ENCODE measurements around the gene HDLBP.

HDLBP gene

DNA sequence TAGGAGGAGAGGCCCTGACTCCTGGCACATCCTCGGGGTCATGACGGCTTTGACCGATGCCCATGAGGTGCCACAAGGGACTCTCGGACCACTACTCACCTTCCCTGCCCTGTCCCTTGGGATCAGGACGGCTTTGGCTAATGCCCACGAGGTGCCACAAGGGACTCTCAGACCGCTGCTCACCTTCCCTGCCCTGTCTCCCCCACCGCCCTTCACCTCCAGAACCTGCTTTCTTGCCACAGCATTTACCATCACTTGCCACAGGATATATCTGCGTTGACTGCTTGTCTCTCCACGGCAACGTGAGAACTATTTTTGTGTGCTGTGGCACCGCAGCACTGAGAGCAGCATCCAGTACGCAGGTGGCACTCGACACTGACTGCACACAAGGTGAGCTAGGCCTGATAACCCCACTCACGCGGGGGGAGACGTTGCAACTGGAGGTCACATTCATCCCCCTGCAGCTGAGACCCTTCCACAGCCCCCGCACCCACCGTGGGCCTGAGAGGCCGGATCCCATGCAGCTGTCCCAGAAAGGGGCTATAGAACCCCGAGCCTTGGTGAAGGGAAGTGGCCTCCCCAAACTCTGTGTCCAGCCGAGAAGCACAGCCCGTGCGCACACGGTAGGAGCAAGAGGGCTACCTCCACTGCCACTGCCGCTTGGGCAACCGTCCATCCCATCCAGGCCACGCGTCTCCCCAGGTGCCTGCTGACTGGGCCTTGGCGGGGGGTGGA, 79.4 kb downstream of the HDLBP start:
- Mint-ChIP-seq H3K4me3 (no peak overlapping the region), H3K4me1 (no peaks in the 10 kb centered on the region), H3K36me3 (peaks cover 71% of the 10 kb centered on the region), H3K9me3 (no peaks in the 10 kb centered on the region), H3K27me3 (no peaks in the 10 kb centered on the region), H3K27ac (no peak overlapping the region)
- no peak for DNase-seq
- CTCF ChIA-PET: no interaction called here

DNA sequence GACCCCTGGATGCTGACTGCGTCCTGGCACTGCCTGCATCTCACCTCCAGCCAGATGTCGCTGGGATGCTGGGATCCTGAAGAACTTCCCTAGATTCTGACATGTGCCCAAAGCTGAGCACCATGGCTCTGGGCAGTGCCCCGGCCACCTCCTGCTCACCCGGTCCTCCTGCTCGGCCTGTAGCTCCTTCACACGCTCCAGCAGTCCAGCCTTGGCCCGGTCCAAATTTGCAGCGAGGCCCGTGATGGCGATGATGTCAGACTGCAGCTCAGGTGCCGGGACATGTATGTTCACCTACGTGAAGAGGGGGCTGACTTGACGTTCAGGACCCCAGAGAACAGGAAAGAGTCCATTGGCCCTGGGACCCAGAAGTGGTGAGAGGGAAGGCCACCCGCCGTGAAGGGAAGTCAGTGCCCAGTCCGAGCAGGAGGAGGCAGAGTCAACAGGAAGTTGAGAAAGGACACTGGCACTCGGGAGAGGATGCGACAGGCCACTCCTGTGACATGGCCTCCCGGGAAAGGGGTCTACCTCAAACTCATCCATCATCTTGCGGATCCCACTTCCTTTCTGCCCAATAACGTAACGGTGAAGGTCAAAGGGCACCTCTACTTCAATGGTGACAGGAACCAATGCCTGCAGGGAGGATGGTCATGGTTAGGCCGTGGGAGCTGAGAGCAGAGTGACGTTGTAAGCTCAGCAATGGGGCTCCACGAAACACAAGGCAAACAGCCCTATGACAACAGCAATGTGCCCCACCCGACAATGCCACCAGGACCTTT, 80.3 kb downstream of the HDLBP start:
- no peak for DNase-seq
- no peaks in the 10 kb centered on the region for H3K4me1 Mint-ChIP-seq
- no peaks in the 10 kb centered on the region for H3K9me3 Mint-ChIP-seq
- H3K4me3 Mint-ChIP-seq: no peak overlapping the region
- no peaks in the 10 kb centered on the region for H3K27me3 Mint-ChIP-seq
- no peak overlapping the region for H3K27ac Mint-ChIP-seq
- CTCF ChIA-PET: no interaction called here
- peaks cover 68% of the 10 kb centered on the region for H3K36me3 Mint-ChIP-seq

GRCh38 chr2:241234066-241234790, 81.2 kb downstream of the HDLBP start:
- DNase-seq: no peak
- Mint-ChIP-seq H3K27ac (no peak overlapping the region), H3K4me3 (no peak overlapping the region), H3K27me3 (no peaks in the 10 kb centered on the region), H3K36me3 (peaks cover 67% of the 10 kb centered on the region), H3K4me1 (no peaks in the 10 kb centered on the region), H3K9me3 (no peaks in the 10 kb centered on the region)
- CTCF ChIA-PET: interaction anchor here (0.6 to 1.3 kb wide), 2 partner anchors 21 to 374 kb away, joined by 3 to 4 read pairs; no protein-coding TSS in a partner anchor

GRCh38 chr2:241232736-241233575, 82.5 kb downstream of the HDLBP start:
- Mint-ChIP-seq H3K4me1 (no peaks in the 10 kb centered on the region), H3K27ac (no peak overlapping the region), H3K4me3 (no peak overlapping the region)

GRCh38 chr2:241230435-241230834, 85.0 kb downstream of the HDLBP start:
- H3K36me3 Mint-ChIP-seq: peaks cover 54% of the 10 kb centered on the region
- DNase-seq: no peak
- H3K27ac Mint-ChIP-seq: no peak overlapping the region
- H3K27me3 Mint-ChIP-seq: no peaks in the 10 kb centered on the region
- no peak overlapping the region for H3K4me3 Mint-ChIP-seq
- CTCF ChIA-PET: no interaction called here
- H3K4me1 Mint-ChIP-seq: no peaks in the 10 kb centered on the region
- H3K9me3 Mint-ChIP-seq: no peaks in the 10 kb centered on the region

More at GRCh38 chr2:241232736-241233575, 82.5 kb downstream of the HDLBP start:
- CTCF ChIA-PET: interaction anchor here (0.6 to 1.3 kb wide), 2 partner anchors 22 to 375 kb away, joined by 3 to 4 read pairs; no protein-coding TSS in a partner anchor
- H3K36me3 Mint-ChIP-seq: peaks cover 65% of the 10 kb centered on the region
- H3K9me3 Mint-ChIP-seq: no peaks in the 10 kb centered on the region
- no peaks in the 10 kb centered on the region for H3K27me3 Mint-ChIP-seq
- DNase-seq: no peak

DNA sequence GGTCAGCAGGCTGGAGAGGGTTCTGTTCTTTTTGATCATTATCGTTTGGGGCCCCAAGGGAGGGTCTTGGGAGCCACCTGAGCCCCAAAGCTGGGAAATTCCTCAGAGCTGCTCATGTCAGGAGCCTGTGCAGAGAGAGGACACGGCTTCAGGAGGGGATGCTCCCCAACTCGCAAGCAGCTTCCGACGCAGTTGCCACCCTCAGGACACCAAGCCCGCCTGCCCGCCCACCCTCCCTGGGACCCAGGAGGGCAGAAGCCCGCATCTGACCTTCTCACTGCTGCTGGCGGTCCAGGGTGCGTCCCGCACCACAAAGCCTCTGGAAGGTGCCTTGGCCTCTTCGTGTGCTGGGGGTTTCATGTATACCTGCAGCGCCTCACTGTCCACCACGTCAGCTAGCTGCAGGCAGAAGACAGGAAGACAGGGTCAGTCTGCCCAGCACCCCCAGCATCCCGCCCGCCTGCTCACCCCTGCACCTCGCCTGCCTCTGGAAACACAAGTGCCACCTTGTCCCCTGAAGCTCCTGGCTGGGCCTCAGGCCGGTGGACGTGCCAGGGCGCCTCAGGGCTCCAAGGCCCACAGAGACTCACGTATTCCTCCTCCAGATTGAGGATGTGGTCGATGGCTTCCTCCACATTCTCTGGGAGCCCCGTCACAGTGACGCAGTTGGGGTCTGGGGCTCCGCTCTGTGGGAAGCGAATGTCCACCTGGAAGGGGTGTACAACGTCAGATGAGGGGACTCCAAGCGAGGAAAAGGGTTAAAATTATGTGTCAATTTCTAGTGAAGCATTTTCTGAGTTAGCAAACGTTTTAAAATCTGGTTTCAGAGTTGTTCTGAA, 85.7 kb downstream of the HDLBP start:
- no peaks in the 10 kb centered on the region for H3K27me3 Mint-ChIP-seq
- no peak overlapping the region for H3K4me3 Mint-ChIP-seq
- H3K4me1 Mint-ChIP-seq: no peaks in the 10 kb centered on the region
- H3K9me3 Mint-ChIP-seq: no peaks in the 10 kb centered on the region
- no peak overlapping the region for H3K27ac Mint-ChIP-seq
- peaks cover 52% of the 10 kb centered on the region for H3K36me3 Mint-ChIP-seq
- CTCF ChIA-PET: interaction anchor here (0.7 kb wide), 1 partner anchor 566 kb away, joined by 3 read pairs; no protein-coding TSS in a partner anchor
- DNase-seq: no peak

DNA sequence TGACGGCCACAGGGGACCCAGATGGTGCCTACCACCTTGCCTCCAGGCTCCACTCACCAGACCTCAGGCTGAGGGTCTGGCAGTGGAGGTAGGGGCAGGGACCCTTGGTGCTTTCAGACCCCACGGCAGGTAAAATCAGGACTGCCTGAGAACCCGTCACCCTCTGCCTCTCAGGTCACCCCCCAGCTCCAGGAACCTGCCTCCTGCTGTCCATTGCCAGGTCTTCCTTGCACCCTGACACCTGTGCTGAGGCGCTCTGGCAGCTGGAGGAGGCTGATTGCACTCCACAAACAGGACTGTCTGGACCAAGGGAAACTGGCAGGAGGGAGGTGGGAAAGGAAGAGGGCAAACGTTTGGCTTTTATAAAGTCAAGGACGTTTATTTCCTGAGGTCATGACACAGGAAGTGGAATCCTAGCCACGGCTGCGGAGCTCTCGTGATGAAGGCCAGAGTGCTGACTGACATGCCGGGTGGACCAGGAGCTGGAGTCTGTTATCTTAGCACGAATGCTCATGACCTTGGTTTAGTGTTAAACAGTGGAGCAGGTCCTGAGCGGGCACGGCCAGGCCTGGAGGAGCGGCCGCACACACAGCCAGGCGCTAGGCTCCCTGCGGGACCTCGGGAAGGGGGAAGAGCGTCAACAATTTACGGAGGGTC, 86.5 kb downstream of the HDLBP start:
- no peak for DNase-seq
- H3K4me3 Mint-ChIP-seq: no peak overlapping the region
- H3K27me3 Mint-ChIP-seq: no peaks in the 10 kb centered on the region
- H3K9me3 Mint-ChIP-seq: no peaks in the 10 kb centered on the region
- H3K4me1 Mint-ChIP-seq: no peaks in the 10 kb centered on the region
- no peak overlapping the region for H3K27ac Mint-ChIP-seq
- H3K36me3 Mint-ChIP-seq: peaks cover 46% of the 10 kb centered on the region
- CTCF ChIA-PET: interaction anchor here (0.7 kb wide), 1 partner anchor 567 kb away, joined by 3 read pairs; no protein-coding TSS in a partner anchor

GRCh38 chr2:241228081-241228859, 87.2 kb downstream of the HDLBP start:
- no peak overlapping the region for H3K4me3 Mint-ChIP-seq
- peaks cover under 1% of the 10 kb centered on the region for H3K4me1 Mint-ChIP-seq
- no peak overlapping the region for H3K27ac Mint-ChIP-seq
- CTCF ChIA-PET: no interaction called here
- H3K27me3 Mint-ChIP-seq: peaks cover 3% of the 10 kb centered on the region
- no peaks in the 10 kb centered on the region for H3K9me3 Mint-ChIP-seq
- no peak for DNase-seq
- peaks cover 42% of the 10 kb centered on the region for H3K36me3 Mint-ChIP-seq

DNA sequence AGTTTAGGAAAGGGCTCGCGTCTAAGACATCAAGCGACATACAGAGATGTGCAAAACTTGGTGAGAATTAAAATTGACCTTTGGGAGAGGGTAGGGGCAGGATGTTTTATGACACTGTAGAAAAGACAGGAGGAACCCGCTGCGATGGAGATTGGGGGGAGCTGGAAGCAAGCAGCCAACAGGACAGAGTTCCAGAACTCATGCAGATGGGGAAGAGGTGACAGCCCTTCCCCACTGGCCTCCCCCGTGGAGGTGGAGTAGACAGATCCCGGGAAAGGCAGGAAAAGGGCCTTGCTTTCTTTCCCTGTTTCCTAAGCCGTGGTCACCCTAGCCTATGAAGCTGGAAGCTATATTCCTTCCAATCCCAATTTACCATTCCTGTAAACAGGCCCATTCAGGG, 87.9 kb downstream of the HDLBP start:
- Mint-ChIP-seq H3K27me3 (peaks cover 5% of the 10 kb centered on the region), H3K9me3 (no peaks in the 10 kb centered on the region), H3K36me3 (peaks cover 39% of the 10 kb centered on the region), H3K27ac (no peak overlapping the region), H3K4me3 (no peak overlapping the region), H3K4me1 (peaks cover 5% of the 10 kb centered on the region)
- CTCF ChIA-PET: no interaction called here
- DNase-seq: no peak

DNA sequence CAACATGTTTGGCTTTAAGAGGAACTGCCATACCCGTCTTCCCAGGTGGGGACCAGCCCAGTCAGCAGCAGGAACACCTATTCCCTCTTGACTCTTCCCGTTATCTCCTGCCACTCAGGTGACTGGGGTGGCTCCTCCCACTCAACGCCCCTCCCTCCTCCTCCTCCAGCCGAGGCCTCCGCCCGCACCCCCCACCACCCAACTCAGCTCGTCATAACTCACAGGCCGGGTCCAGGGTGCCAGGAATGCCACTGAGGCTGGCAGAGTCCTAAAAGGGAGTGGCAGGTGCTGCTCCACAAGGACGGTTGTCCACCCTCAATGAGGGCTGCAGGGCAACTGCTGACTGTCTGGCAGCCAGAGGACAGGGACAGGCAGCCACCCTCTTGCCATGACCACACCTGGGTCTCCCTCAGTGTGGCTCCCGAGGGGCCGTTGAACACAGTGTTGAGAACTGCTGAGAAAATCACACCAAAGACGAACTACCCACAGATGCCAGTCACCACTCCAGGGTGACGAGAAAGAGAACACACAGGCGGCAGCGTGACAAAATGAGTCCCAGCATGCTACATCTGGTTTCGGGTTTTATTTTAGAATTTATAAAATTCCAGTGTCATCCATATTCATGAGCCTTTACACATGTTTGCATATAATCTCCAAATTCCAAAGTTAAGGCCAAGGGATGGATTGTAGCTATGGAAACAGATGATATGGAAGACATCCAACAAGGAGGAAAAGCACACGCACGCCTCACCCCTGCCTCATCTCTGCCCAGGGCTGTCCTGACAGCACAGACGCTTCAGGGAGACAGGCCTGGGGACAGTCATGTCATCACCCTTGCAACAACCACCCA, 88.5 kb downstream of the HDLBP start:
- CTCF ChIA-PET: no interaction called here

DNA sequence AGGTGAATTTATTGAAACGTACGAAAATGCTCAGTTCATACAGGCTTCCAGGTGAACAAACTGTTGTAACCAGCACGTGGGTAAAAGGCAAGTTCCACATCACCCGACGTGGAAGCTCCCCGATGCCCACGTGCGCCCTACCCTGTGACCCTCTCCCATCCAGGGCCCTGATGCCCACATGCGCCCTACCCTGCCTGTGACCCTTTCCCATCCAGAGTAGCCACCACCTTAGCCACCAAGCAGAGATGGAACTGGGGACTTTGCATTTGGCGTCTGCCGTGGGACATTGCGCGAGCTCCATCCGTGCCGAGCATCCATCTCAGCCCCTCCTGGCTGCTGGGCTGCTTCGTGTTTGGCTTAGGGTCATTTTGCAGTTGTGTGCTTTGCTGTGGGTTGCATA, 89.5 kb downstream of the HDLBP start:
- no peak overlapping the region for H3K27ac Mint-ChIP-seq
- H3K4me1 Mint-ChIP-seq: peaks cover 5% of the 10 kb centered on the region
- H3K27me3 Mint-ChIP-seq: peaks cover 13% of the 10 kb centered on the region
- no peak for DNase-seq
- CTCF ChIA-PET: no interaction called here
- peaks cover 30% of the 10 kb centered on the region for H3K36me3 Mint-ChIP-seq
- no peak overlapping the region for H3K4me3 Mint-ChIP-seq
- H3K9me3 Mint-ChIP-seq: no peaks in the 10 kb centered on the region

More for the DNA sequence above, 88.5 kb downstream of the HDLBP start:
- no peak for DNase-seq
- Mint-ChIP-seq H3K27ac (no peak overlapping the region), H3K9me3 (no peaks in the 10 kb centered on the region), H3K4me1 (peaks cover 5% of the 10 kb centered on the region), H3K27me3 (peaks cover 5% of the 10 kb centered on the region), H3K36me3 (peaks cover 37% of the 10 kb centered on the region), H3K4me3 (no peak overlapping the region)

Measured in activated naive CD4-positive, alpha-beta T cell treated with anti-CD3 and anti-CD28 coated beads, Interleukin-2, amount 10 ng/mL, durations not matched to agents 7 days and 5 days (primary cell).